ENCODE results near the gene WDR33. TPM values are rescaled to one million over a fixed set of nuclear protein-coding genes. Genes with fewer than 3 reads are reported as not detected.

WDR33 gene
- 18.2 to 22.8 TPM (median 22.3 TPM) in 5 replicates for total RNA-seq (2022; extraction: Qiagen RNA extraction)

DNA sequence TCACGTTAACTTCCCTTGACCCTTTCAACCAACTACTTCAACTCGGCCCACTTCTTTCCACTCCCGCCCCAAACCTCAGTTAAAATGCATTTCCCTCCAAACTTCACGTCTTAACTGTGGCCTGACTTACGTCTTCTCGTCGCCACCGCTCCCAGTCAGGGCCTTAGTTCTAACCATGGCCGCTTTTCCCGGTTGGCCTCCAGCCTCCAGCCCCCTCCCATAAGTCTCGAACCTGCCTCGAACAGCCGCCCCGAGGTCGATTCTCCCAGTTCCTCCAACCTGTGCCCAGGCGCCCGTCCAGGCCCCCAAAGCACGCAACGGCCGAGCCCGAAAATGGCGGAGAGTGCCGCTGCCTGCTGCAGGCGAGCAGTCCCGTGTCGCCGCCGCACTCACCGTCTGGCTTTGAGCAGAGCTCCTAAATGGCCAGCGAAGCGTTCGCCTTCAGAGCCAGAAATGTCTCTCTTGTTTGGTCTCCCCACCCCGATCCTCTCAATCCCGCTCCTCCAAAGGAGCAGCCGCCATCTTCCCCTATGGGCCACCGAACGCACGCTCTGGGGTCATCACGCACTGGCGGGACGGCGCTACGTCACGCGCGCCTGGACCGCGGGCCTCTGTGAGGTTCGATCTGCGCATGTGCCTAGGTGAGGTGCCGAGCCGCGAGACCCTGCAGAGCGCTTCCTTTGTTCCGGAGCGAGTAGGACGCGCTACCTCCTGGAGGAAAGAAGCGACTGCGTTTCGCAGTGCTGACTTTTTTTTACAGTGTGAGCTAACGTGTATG is at the start of gene WDR33:
Gene WDR33 (minus strand): TSS at position 553 of the 778 bp plus-strand sequence. CDS start 40,190 bp downstream, outside the sequence.

GRCh38 chr2:127701193-127701650 is 109.7 kb downstream of the WDR33 start, which contains the start of gene SFT2D3:
Gene SFT2D3 (plus strand): TSS chr2:127701497. CDS start chr2:127701529, 32 bp downstream.

GRCh38 chr2:127675331-127676261 is 135.4 kb downstream of the WDR33 start, which contains the start of gene LIMS2:
Gene LIMS2 (minus strand): TSS chr2:127675530. CDS start chr2:127675024, 506 bp downstream.

Other genes starting within 250 kb of the WDR33 start
- gene GPR17, start 165.0 kb downstream of the WDR33 start, total RNA-seq (2022; extraction: Qiagen RNA extraction) = 0.07 to 0.13 TPM (median 0.10 TPM) in 3 of 5 replicates, not detected in the others
- 5.8 to 10.2 TPM (median 7.8 TPM) in 5 replicates for gene LIMS2, start 135.6 kb downstream of the WDR33 start, total RNA-seq (2022; extraction: Qiagen RNA extraction)
- gene SFT2D3, start 109.7 kb downstream of the WDR33 start, total RNA-seq (2022; extraction: Qiagen RNA extraction) = 4.6 to 6.1 TPM (median 5.8 TPM) in 5 replicates
- gene POLR2D, start 47.0 kb upstream of the WDR33 start, total RNA-seq (2022; extraction: Qiagen RNA extraction) = 46.5 to 56.6 TPM (median 50.8 TPM) in 5 replicates
- gene AMMECR1L, start 74.8 kb upstream of the WDR33 start, total RNA-seq (2022; extraction: Qiagen RNA extraction) = 15.6 to 17.4 TPM (median 16.6 TPM) in 5 replicates
- gene SAP130, start 216.9 kb upstream of the WDR33 start, total RNA-seq (2022; extraction: Qiagen RNA extraction) = 10.8 to 12.3 TPM (median 12.1 TPM) in 5 replicates